Activated CD4-positive, alpha-beta T cell treated with anti-CD3 and anti-CD28 coated beads, Interleukin-2, amount 10 ng/mL, durations not matched to agents 7 days and 5 days (primary cell): Measurements from ENCODE around the gene CFAP299. TPM values are rescaled to one million over a fixed set of nuclear protein-coding genes. Genes with fewer than 3 reads are reported as not detected.

Source experiments
- CTCF ChIA-PET: fragments of 350-600 bp; sonication (Branson Sonifier 250); formaldehyde crosslinking; loops from one replicate; lab custom pipeline; 2021; ENCODE audit warnings: antibody characterized with exemption; lab: Charles Lee
- POLR2A ChIA-PET: fragments of 350-600 bp; sonication (Branson Sonifier 250); formaldehyde crosslinking; loops from one replicate; lab custom pipeline; 2021; ENCODE audit warnings: antibody characterized with exemption; lab: Charles Lee
- DNase-seq: peaks from one replicate; pipeline ENCODE4 v3.0.0-alpha.2; 2020
- H3K27ac Mint-ChIP-seq: one replicate; pipeline ENCODE4 v1.8.0; 2021; ENCODE audit warnings: mild to moderate bottlenecking, moderate library complexity, mixed read lengths
- H3K27me3 Mint-ChIP-seq: one replicate; pipeline ENCODE4 v1.8.0; 2021; ENCODE audit warnings: mixed read lengths
- H3K36me3 Mint-ChIP-seq: one replicate; pipeline ENCODE4 v1.8.0; 2021; ENCODE audit warnings: low read depth, mixed read lengths
- H3K4me1 Mint-ChIP-seq: one replicate; pipeline ENCODE4 v1.8.0; 2021; ENCODE audit warnings: mixed read lengths
- H3K4me3 Mint-ChIP-seq: one replicate; pipeline ENCODE4 v1.8.0; 2021; ENCODE audit warnings: mild to moderate bottlenecking, moderate library complexity, mixed read lengths
- H3K9me3 Mint-ChIP-seq: one replicate; pipeline ENCODE4 v1.8.0; 2021; ENCODE audit warnings: mixed read lengths
- total RNA-seq, 2 experiments: library from RNA; stranded (reverse); gene quantifications; one replicate each; pipeline ENCODE4 v1.2.3, GENCODE V29; 2021

CFAP299 gene
- total RNA-seq, 2 experiments from 2014 or later: not detected

DNA sequence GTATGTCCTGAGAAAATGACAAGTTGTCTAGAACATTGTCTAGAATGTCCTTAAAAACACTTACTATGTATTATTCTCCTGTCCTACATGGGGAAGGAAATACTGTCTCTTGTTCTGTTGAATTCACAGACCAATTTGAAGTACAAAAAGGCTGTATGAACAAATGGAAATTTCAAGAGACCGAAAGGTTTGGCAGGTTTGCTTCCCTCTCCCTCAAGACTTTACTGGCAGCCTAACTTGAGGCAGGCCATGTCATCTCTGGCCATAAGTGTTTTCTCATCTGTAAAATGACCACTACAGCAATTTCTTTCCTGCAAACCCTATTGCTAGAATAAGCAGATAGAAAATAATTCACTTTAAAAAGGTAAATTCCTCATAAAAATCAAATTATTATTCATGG, 503.8 kb downstream of the CFAP299 start:
- Mint-ChIP-seq H3K4me1 (no peaks in the 10 kb centered on the region), H3K4me3 (no peak overlapping the region), H3K9me3 (peaks cover 3% of the 10 kb centered on the region), H3K27me3 (no peaks in the 10 kb centered on the region), H3K27ac (no peak overlapping the region), H3K36me3 (no peaks in the 10 kb centered on the region)
- CTCF ChIA-PET: no interaction called here
- DNase-seq: no peak
- POLR2A ChIA-PET: no interaction called here

DNA sequence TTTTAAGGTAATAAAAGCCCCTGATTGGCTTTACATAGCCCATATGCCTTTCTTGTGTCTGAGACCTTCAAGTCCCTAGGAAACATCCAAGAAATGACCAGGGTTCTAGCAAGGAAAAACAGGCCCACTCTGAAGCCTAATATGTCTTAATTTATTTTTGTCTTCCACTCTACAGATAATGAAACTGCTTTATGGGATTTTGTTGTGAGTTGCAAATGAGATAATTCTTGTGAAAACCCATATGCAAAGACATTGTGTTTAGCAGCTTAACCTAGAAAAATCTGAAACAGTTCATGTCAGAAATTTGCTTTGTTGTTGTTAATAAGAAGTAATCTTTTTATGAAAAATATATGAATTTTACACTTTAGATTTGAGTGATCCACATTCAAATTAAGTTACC, 504.3 kb downstream of the CFAP299 start:
- Mint-ChIP-seq H3K9me3 (peaks cover 3% of the 10 kb centered on the region), H3K36me3 (no peaks in the 10 kb centered on the region), H3K4me3 (no peak overlapping the region), H3K27ac (no peak overlapping the region), H3K4me1 (no peaks in the 10 kb centered on the region), H3K27me3 (no peaks in the 10 kb centered on the region)
- CTCF ChIA-PET: no interaction called here
- no peak for DNase-seq
- POLR2A ChIA-PET: no interaction called here

DNA sequence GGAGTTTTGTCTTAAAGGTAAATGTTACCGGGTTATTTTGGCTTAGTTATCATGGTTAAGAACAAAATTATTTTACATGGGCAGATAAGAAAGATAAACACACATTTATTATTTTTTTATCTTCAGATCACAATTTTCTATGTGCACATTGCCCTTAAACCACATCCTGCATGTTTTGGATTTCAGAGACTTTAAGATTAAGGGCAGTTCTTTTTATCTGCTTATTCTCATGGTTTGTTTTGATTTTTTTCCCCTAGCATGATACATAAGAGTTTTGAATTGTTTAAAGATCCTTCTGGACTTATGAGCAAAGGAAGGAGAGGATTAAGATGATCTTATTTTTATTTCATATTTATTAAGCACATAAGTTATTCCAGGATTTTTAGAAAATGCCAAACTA, 504.9 kb downstream of the CFAP299 start:
- DNase-seq: no peak
- Mint-ChIP-seq H3K4me3 (no peak overlapping the region), H3K4me1 (no peaks in the 10 kb centered on the region), H3K27me3 (no peaks in the 10 kb centered on the region), H3K27ac (no peak overlapping the region), H3K9me3 (peaks cover 6% of the 10 kb centered on the region), H3K36me3 (no peaks in the 10 kb centered on the region)
- ChIA-PET POLR2A (no interaction called here), CTCF (no interaction called here)

DNA sequence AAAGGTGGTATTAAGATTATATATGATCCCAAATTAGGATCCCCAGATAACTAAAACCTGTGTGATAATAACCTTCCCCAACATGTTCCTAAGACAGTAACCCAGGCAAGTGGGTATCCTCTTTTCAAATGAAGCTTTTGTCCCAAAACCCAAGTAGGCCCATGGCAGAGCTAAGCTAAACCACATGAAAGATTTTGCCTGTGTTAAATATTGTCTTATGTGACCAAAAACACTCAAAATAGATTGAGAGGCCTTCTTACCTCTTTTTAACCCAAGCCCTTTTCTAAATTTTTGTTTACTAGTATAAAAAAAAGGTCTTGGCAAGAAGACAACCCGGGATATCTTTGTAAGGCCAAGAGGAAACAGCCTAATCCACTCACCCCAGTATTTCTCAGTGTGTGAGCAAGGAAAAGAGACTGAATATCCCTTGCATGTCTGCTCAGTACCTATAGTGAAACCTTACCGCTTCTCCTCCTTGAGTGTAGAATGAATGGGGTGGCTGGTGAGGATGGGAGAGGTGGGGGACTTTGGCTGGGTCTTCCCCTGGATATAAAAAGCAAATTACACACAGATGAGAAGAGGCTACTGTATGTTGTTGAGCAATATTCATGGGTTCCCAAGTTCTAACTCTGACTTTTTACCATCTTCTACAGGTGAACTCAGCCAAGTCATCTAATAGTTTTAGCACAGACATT, 506.2 kb downstream of the CFAP299 start:
- peaks cover 6% of the 10 kb centered on the region for H3K9me3 Mint-ChIP-seq
- no peaks in the 10 kb centered on the region for H3K27me3 Mint-ChIP-seq
- H3K27ac Mint-ChIP-seq: no peak overlapping the region
- H3K4me3 Mint-ChIP-seq: no peak overlapping the region
- DNase-seq: no peak
- no peaks in the 10 kb centered on the region for H3K36me3 Mint-ChIP-seq
- no peaks in the 10 kb centered on the region for H3K4me1 Mint-ChIP-seq
- ChIA-PET POLR2A (no interaction called here), CTCF (no interaction called here)

DNA sequence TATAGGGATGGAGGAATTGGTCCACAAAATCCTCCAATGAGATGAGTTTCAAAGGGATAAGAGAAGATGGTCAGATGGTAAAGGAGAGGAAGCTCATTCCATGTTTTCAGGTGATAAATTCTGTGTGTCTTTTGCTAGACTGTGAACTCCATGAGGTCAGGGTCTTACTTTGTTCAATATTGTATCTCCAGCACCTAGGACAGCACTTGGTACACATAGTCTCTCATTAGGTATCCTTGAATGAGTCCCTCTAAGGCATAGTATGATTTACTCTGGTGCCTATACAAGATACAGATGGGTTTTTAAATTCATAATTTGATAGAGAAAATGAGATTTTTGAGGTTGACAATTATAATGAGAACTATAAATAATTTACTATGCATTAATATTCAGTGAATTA, 510.7 kb downstream of the CFAP299 start:
- H3K4me3 Mint-ChIP-seq: no peak overlapping the region
- no peaks in the 10 kb centered on the region for H3K36me3 Mint-ChIP-seq
- no peak overlapping the region for H3K27ac Mint-ChIP-seq
- no peak for DNase-seq
- CTCF ChIA-PET: no interaction called here
- POLR2A ChIA-PET: no interaction called here
- H3K9me3 Mint-ChIP-seq: peaks cover 3% of the 10 kb centered on the region
- H3K27me3 Mint-ChIP-seq: no peaks in the 10 kb centered on the region
- no peaks in the 10 kb centered on the region for H3K4me1 Mint-ChIP-seq

DNA sequence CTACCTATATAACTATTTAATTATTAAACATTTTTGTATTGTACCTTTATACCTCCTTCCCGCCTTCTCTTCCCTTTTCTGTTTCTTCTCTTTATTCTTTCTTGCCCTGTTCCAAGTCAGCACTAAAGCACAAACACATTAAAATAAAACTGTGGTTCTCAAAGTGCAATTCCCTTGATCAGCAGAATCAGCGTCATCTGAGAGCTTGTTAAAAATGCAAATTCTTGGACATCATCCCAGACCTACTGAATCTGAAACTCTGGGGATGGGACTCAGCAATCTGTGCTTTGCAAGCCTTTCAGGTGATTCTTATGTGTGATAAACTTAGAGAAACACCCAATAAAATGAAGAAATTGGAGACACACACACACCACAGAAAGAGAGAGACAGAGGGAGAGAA, 516.5 kb downstream of the CFAP299 start:
- Mint-ChIP-seq H3K9me3 (peaks cover 2% of the 10 kb centered on the region), H3K36me3 (no peaks in the 10 kb centered on the region), H3K27ac (no peak overlapping the region), H3K4me1 (no peaks in the 10 kb centered on the region), H3K27me3 (no peaks in the 10 kb centered on the region), H3K4me3 (no peak overlapping the region)
- POLR2A ChIA-PET: no interaction called here
- CTCF ChIA-PET: no interaction called here
- DNase-seq: no peak

DNA sequence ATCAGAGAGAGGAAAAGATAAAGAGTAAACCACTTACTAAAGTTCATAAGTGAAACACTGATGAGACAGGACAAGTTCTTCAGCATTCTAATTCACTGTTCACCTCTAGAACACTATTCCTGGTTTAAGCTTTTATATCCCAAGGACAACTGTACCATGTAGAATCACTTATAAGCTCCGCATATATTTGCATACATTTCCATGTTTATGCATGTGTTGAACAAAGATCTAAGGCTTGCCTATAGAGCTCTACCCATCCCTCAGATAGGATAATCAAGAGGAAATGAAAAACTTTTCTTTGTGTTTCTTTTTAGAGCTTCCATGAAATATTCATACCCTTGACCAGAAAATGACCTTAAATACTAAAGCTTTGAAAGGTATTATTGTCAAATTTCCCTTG, 538.0 kb downstream of the CFAP299 start:
- ChIA-PET POLR2A (no interaction called here), CTCF (no interaction called here)
- no peaks in the 10 kb centered on the region for H3K36me3 Mint-ChIP-seq
- no peak overlapping the region for H3K4me3 Mint-ChIP-seq
- H3K9me3 Mint-ChIP-seq: peaks cover 2% of the 10 kb centered on the region
- H3K27ac Mint-ChIP-seq: no peak overlapping the region
- peaks cover 4% of the 10 kb centered on the region for H3K4me1 Mint-ChIP-seq
- no peak for DNase-seq
- H3K27me3 Mint-ChIP-seq: no peaks in the 10 kb centered on the region

DNA sequence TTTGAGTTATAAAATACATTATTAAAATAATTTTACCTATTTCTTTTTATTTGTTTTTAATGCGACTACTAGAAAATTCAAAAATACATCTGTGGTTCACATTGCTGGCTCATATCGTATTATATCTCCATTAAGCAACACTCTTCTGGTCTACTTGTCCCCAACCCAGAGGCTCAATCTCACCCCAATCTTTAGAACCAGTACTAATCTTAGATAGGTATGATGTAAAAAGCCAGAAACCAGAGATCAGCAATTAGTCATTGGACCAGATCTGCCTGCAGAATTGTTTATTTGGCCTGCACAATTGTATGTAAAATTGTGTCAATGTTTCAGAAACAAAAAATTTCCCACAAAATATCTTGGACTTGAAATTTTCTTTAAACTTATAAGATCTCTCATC, 539.4 kb downstream of the CFAP299 start:
- peaks cover 4% of the 10 kb centered on the region for H3K4me1 Mint-ChIP-seq
- no peak overlapping the region for H3K4me3 Mint-ChIP-seq
- no peaks in the 10 kb centered on the region for H3K27me3 Mint-ChIP-seq
- no peak overlapping the region for H3K27ac Mint-ChIP-seq
- ChIA-PET CTCF (no interaction called here), POLR2A (no interaction called here)
- peaks cover 2% of the 10 kb centered on the region for H3K9me3 Mint-ChIP-seq
- H3K36me3 Mint-ChIP-seq: no peaks in the 10 kb centered on the region
- DNase-seq: no peak

DNA sequence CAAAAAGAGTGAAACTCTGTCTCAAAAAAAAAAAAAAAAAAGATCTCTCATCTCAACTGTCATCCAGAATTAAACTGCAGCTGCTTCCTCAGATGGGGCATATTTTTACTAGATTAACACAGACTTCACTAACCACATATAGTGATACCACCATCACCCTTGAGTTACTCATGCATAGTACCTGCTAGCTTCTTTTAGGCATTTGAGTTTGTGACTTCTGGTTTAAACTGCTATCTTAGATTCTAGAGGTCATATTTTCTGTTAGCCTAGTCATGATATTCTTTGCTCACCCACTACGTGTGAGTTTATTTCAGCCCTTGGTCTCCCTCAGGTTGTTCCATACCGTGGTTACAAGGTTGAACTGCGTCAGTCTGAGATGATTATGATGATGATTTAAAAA, 540.1 kb downstream of the CFAP299 start:
- H3K27me3 Mint-ChIP-seq: no peaks in the 10 kb centered on the region
- DNase-seq: no peak
- POLR2A ChIA-PET: no interaction called here
- peaks cover 2% of the 10 kb centered on the region for H3K9me3 Mint-ChIP-seq
- H3K4me1 Mint-ChIP-seq: peaks cover 4% of the 10 kb centered on the region
- H3K4me3 Mint-ChIP-seq: no peak overlapping the region
- no peaks in the 10 kb centered on the region for H3K36me3 Mint-ChIP-seq
- no peak overlapping the region for H3K27ac Mint-ChIP-seq
- CTCF ChIA-PET: no interaction called here

DNA sequence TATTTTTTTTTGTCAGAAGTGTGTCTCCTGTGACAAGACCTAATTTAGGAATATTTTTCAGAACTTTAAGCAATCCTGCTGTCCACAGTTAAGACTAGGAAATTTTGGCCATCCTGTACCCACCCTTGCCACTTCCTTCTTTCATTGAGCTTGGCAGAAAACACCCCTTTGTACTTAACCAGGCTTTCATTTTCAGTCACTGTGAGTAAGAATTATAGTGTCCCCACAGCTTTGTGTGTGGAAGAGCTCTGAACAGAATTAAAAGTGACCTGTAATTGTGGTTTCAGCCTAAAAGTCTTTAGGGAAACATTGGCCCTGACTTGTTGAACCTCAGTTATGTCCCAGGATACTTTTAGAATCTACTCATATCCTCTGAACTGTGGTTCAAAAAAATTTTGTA, 541.3 kb downstream of the CFAP299 start:
- POLR2A ChIA-PET: interaction anchor here (0.6 kb wide), 1 partner anchor 378 kb away, joined by 3 read pairs; no protein-coding TSS in a partner anchor
- CTCF ChIA-PET: no interaction called here
- peaks cover 2% of the 10 kb centered on the region for H3K9me3 Mint-ChIP-seq
- H3K27ac Mint-ChIP-seq: no peak overlapping the region
- no peak overlapping the region for H3K4me3 Mint-ChIP-seq
- H3K36me3 Mint-ChIP-seq: no peaks in the 10 kb centered on the region
- no peaks in the 10 kb centered on the region for H3K27me3 Mint-ChIP-seq
- peaks cover 4% of the 10 kb centered on the region for H3K4me1 Mint-ChIP-seq
- no peak for DNase-seq

DNA sequence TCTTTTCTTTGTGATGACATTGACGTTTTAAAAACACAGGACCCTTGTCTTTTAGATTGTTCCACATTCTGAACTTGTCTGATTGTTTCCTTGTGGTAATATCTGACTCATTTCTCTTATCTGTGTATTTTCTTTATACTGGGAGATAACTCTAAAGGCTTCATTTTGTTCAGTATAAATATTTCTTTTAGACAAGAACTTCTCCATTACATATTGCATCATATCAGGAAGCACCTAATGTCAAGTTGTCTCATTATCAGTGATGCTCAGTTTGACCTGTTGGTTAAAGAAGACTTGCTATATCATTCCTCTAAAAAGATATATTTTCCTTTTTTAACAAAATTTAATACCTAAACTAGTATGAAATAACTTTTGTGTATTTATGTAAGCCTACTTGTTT, 542.7 kb downstream of the CFAP299 start:
- peaks cover 4% of the 10 kb centered on the region for H3K9me3 Mint-ChIP-seq
- CTCF ChIA-PET: interaction anchor here (0.7 kb wide), 1 partner anchor 150 kb away, joined by 3 read pairs; no protein-coding TSS in a partner anchor
- H3K27me3 Mint-ChIP-seq: no peaks in the 10 kb centered on the region
- DNase-seq: no peak
- H3K4me1 Mint-ChIP-seq: peaks cover 4% of the 10 kb centered on the region
- H3K36me3 Mint-ChIP-seq: no peaks in the 10 kb centered on the region
- no peak overlapping the region for H3K27ac Mint-ChIP-seq
- POLR2A ChIA-PET: no interaction called here
- no peak overlapping the region for H3K4me3 Mint-ChIP-seq

DNA sequence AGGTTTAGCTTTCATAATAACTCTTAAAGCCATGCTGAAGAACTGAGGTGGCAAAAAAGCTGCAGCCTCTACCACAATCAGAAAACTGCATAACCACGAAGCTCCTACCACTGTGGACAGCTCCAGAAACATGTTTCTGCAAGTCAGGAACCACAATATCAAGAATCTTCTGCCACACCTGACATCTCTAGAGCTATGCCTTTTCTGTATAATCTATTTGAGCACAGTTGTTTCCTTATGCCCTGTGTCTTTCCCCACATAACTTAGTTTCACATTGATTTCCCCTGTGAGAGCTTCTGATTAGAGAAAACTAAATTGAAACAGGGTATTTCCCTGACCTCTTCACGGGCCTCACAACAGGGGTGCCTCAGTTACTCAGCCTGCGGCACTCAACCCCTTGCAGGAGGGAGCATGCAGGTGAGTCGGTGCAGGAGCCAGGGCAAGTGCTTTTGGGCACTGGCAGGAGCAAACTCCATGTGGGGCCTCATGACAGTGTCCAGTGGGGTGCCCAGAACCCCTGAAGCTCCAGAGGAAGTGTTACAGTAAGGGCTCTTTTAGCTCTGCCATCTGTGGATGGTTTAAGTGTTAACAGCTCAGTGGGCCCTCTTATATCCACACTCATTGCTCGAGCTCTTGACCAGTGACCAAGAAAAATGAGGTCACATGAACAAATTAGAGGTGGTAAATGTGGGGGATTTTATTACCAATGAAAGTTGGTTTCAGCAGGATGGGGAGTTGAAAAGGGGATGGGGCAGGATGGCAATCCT, 562.2 kb downstream of the CFAP299 start:
- Mint-ChIP-seq H3K4me1 (no peaks in the 10 kb centered on the region), H3K9me3 (no peaks in the 10 kb centered on the region), H3K36me3 (no peaks in the 10 kb centered on the region), H3K4me3 (no peak overlapping the region), H3K27me3 (no peaks in the 10 kb centered on the region), H3K27ac (no peak overlapping the region)
- DNase-seq: no peak
- ChIA-PET CTCF (interaction anchor here (0.6 to 1.3 kb wide), 2 partner anchors 30 to 34 kb away, joined by 3 to 4 read pairs; no protein-coding TSS in a partner anchor), POLR2A (no interaction called here)

DNA sequence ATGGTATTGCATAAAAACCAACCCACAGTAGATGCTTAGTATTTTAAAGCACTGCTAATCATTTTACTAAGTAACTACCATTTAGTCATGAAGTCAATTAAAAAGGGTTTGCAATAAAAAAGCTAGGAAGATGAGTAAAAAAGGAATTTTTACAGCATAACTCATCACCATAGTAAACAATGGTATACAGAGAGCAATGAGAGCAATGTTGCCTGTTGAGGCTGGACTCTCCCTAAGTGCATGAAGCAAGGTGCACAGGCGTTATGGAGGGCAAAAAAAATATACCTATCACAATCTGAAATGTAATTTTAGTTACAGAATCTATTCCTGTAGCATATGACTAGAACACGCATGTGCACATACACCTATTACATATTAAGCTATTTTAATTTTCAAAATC, 565.4 kb downstream of the CFAP299 start:
- Mint-ChIP-seq H3K36me3 (no peaks in the 10 kb centered on the region), H3K27ac (no peak overlapping the region), H3K4me1 (no peaks in the 10 kb centered on the region), H3K4me3 (no peak overlapping the region), H3K9me3 (peaks cover 2% of the 10 kb centered on the region), H3K27me3 (no peaks in the 10 kb centered on the region)
- DNase-seq: no peak
- ChIA-PET POLR2A (no interaction called here), CTCF (no interaction called here)
